Fibroblast of pulmonary artery (primary cell): ENCODE measurements around the gene CCDC144A.
"Not testable (repeated sequence)": the region's sequence is repeated elsewhere in the genome, so short reads cannot be mapped to it uniquely, and the experiment has no call there.

Experiments used
- DNase-seq: peaks from one replicate; pipeline ENCODE4 v3.0.0-alpha.2; 2010; ENCODE audit warnings: low read depth
- H3K4me3 ChIP-seq: replicated peaks from 2 replicates; pipeline ENCODE4 v1.5.1; 2011; ENCODE audit warnings: low read depth, mild to moderate bottlenecking, control low read depth, low read length, moderate library complexity
- TF ChIP-seq, protein P1 (sequence below): IDR thresholded peaks from 2 replicates; pipeline ENCODE4 v1.5.1; 2011; ENCODE audit warnings: mild to moderate bottlenecking, control low read depth, low read length, inconsistent platforms; ENCODE audit errors: missing control alignments

Gene CCDC144A

DNA sequence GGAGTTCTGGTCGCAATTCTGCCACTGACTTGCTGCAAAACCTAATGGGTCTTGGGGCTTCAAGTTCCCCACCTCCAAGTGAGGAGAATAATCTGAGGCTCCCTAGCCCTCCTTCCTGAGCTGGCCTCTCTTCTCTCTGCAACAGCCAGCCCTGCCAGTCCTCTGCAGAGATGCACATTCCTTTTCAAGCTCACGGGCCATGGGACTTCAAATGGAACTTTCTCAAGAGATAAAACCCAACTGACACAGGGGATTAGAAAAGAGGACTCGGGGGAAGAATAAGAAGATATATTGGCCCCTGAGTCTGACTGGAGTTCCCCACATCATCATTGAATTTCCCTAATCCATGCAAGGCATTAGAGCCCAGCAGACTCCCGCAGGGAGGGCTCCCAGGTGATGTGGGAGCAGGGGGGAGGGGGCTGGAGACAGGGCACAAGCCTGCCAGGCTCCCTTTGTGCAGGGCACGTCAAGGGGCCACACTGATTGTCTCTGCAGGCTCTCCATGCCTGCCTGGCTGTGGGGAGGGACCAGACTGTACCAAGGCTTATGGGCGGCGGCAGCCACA lies 131.0 kb downstream of the CCDC144A start:
- DNase-seq: no peak
- H3K4me3 ChIP-seq: no peak overlapping the region
- TF ChIP-seq, protein P1, sequence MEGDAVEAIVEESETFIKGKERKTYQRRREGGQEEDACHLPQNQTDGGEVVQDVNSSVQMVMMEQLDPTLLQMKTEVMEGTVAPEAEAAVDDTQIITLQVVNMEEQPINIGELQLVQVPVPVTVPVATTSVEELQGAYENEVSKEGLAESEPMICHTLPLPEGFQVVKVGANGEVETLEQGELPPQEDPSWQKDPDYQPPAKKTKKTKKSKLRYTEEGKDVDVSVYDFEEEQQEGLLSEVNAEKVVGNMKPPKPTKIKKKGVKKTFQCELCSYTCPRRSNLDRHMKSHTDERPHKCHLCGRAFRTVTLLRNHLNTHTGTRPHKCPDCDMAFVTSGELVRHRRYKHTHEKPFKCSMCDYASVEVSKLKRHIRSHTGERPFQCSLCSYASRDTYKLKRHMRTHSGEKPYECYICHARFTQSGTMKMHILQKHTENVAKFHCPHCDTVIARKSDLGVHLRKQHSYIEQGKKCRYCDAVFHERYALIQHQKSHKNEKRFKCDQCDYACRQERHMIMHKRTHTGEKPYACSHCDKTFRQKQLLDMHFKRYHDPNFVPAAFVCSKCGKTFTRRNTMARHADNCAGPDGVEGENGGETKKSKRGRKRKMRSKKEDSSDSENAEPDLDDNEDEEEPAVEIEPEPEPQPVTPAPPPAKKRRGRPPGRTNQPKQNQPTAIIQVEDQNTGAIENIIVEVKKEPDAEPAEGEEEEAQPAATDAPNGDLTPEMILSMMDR: no peak

DNA sequence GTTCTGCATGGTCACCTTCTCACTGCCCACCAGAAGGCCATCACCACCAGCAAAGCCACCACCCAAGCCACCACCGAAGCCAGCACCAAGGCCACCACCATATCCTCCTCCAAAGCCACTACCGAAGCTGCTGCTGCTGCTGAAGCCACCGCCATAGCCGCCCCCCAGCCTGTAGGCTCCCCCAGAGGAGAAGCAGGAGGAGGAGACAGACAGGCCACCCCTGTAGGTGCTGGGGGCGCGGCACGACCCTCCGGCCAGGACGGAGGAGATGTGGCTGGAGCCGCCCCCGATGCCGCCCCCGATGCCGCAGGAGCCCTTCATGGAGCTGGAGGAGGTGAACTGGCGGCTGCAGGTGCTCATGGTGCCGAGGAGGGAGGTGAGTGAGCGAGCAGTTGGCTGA lies 132.1 kb downstream of the CCDC144A start:
- not testable (repeated sequence) for DNase-seq, H3K4me3 ChIP-seq

DNA sequence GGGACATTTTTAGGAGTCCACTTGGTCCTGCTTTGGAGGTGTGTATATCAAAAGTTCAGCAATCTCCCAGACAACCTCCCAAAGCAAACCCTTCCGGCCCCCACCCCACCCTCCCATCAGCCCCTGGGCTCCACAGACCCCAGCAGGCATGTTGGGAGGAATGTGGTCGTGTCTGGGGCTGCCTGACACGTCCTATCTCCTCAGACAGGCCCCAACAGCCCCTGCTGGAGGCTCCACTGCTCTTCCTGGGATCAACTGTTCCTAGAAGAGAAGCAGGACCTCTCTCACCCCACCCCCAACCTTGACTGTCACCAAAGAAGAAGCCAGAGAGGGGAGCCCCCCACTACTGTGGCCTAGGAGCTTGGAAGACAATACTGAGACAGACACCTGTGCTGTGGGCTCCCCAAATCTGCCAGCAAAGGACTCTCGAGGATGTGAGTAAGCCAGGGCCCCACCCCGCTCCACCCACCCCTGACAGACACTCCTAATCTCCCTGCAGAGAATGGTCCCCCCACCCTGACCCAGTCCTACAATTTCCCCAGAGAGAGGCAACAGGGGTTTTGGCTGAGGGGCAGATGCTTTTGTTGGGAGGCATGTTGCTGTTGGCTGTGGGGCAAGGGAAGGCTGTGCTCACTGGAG lies 133.8 kb downstream of the CCDC144A start:
- DNase-seq, H3K4me3 ChIP-seq: not testable (repeated sequence)
